Duodenal mucosa (tissue), 2 donors: ENCODE results near the gene ALDH16A1.

Source experiments
- H3K27ac ChIP-seq: one replicate; pipeline ENCODE4 v1.7.0; 2013; ENCODE audit warnings: low read depth, low read length
- H3K27me3 ChIP-seq, 2 donors: one replicate each; pipeline ENCODE4 v1.7.0; 2013; ENCODE audit warnings: low read length in 2 of 2, control low read depth in 1 of 2; ENCODE audit not compliant: insufficient read depth in 2 of 2, control insufficient read depth in 1 of 2
- H3K36me3 ChIP-seq, 2 donors: one replicate each; pipeline ENCODE4 v1.7.0; 2013; ENCODE audit warnings: low read length in 2 of 2, control low read depth in 1 of 2; ENCODE audit not compliant: insufficient read depth in 2 of 2, control insufficient read depth in 1 of 2
- H3K4me1 ChIP-seq, 2 donors: one replicate each; pipeline ENCODE4 v1.7.0; 2013; ENCODE audit warnings: low read length in 2 of 2, control low read depth in 1 of 2; ENCODE audit not compliant: insufficient read depth in 2 of 2, control insufficient read depth in 1 of 2
- H3K4me3 ChIP-seq, 2 donors: one replicate each; pipeline ENCODE4 v1.7.0; 2013; ENCODE audit warnings: low read length in 2 of 2, low read depth in 1 of 2
- H3K9ac ChIP-seq, 2 donors: one replicate each; pipeline ENCODE4 v1.7.0; 2013; ENCODE audit warnings: low read length in 2 of 2, low read depth in 1 of 2
- H3K9me3 ChIP-seq, 2 donors: one replicate each; pipeline ENCODE4 v1.7.0; 2013; ENCODE audit warnings: low read length in 2 of 2, control low read depth in 1 of 2; ENCODE audit not compliant: control insufficient read depth in 1 of 2

Gene ALDH16A1

DNA sequence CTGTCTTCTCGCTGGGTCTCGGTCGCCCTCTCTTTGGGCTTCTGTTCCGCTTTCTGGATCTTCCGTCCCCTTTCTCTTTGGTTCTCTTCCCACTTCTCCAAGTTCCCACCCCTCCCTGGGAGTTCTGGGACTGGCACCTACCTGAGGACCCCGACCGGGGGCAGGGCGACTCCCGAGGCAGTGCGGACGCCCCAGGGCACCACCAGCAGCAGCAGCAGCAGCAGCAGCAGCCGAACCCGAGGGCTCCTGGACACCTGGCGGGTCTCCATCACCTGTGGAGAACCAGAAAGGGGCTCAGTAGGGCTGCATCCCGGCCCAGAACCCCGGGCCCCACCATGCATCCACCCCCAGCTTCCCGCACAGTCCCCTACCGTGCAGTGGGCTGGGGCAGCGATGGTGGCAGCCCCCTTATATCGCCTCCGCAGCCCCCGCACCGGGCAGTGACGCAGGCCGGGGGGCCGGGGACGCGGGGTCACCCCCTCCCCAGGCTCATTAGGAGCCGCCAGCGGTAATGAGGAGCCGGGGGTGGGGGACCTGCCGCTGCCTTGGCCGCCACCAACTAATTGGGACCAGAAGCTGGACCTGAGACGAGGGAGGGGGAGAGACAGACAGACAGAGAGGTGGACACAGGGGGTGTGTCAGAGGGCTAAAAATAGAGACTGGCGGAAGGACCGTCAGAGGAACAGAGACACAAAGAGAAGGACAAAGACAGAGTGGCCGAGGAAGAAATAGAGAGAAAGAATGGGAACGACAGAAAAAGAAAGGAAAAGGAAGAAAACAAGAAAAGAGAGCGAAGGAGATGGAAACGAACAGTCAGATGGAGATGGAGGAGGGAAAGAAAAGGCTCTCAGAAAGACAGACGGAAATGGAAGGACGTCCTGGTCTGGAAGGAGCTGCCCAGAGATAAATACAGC lies 29.7 kb upstream of the ALDH16A1 start, which contains the start of gene PTH2:
Gene PTH2, minus strand, starts transcription at position 371 of the 914 bp plus-strand sequence. Its CDS starts 102 bp downstream, at position 269.
- no peaks in the 10 kb centered on the region for H3K9me3 ChIP-seq
- H3K9ac ChIP-seq = no peak within 1 kb of the TSS
- no peak within 1 kb of the TSS for H3K27ac ChIP-seq
- H3K36me3 ChIP-seq = no peaks in the 10 kb centered on the region
- H3K4me1 ChIP-seq = peaks cover 0 to 11% of the 10 kb centered on the region in 2 donors
- peaks cover 89 to 91% of the 10 kb centered on the region in 2 donors for H3K27me3 ChIP-seq
- H3K4me3 ChIP-seq = peak within 1 kb of the TSS; percentile 6 to 36

DNA sequence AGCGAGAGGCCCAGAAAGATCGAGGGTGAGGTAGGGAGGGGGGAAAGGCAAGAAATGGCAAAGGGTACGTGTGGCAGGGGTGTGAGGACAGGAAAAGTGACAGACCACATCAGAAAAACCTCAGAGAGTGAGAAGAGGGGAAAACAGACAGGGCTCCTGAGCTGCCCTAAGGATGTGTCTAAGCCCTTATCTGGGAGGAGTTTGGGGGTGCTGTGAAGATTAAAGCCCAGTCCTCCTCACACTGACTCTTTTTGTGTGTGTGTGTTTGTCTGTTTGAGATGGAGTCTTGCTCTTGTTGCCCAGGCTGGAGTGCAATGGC lies 29.1 kb upstream of the ALDH16A1 start:
- Histone ChIP-seq H3K27ac (no peak overlapping the region), H3K27me3 (peaks cover 90 to 95% of the 10 kb centered on the region in 2 donors), H3K4me1 (peaks cover 0 to 11% of the 10 kb centered on the region in 2 donors), H3K4me3 (no peak overlapping the region), H3K9me3 (no peaks in the 10 kb centered on the region), H3K9ac (no peak overlapping the region), H3K36me3 (no peaks in the 10 kb centered on the region)

DNA sequence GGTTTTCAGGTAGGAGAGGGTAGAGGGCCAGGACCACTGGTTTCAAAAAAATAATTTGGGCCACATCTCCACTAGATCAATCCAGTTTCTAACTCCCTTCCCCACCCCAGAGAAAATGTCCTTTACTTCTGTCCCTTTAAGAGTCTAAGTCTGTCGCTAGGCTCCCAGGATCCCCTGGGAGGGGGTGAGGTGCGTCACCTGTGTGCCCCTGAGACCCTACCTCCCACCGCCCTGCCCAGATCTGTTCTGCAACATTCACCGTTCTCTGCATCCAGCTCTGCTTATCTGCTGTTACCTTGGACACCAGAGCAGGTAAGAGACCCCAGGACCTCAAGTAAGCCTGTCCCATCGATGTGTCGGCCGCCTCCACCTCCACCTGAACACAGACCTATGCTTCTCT lies 27.8 kb upstream of the ALDH16A1 start, which contains the start of gene GFY:
Gene GFY, plus strand, starts transcription at position 211 of the 400 bp plus-strand sequence. CDS start 1,043 bp downstream, outside the sequence.
- Histone ChIP-seq H3K4me1 (peaks cover 0 to 11% of the 10 kb centered on the region in 2 donors), H3K27me3 (peaks cover 87 to 96% of the 10 kb centered on the region in 2 donors), H3K9ac (no peak within 1 kb of the TSS), H3K36me3 (no peaks in the 10 kb centered on the region), H3K4me3 (no peak within 1 kb of the TSS), H3K27ac (no peak within 1 kb of the TSS), H3K9me3 (no peaks in the 10 kb centered on the region)

DNA sequence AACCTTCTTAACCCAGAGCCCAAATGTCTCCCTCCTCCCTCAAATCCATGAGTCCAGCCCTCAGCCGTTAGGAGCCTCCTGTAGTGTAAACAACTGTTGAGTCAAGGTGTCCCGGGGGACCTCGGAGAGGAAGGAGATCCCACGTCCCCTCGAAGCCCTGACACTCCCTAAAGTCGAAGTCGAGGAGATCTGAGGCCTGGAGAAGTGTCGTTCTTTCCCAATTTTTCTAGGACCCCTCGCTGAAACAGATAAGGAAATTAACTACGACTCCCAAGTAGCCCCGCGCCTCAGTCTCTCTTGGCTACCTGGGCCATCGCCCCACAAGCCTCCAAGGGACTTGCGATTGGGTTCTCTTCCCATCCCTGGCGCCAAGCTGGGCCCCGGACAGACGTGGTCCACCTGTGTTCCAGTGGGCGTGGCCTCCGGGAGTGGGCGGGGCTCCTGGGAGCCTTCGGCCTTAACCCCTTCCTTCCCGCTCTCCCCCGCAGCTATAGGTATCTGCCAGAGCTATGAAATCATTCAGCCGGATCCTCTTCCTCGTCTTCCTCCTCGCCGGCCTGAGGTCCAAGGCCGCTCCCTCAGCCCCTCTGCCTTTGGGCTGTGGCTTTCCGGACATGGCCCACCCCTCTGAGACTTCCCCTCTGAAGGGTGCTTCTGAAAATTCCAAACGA lies 27.0 kb upstream of the ALDH16A1 start:
- H3K9ac ChIP-seq = no peak overlapping the region
- no peak overlapping the region for H3K27ac ChIP-seq
- H3K4me3 ChIP-seq = no peak overlapping the region
- no peaks in the 10 kb centered on the region for H3K9me3 ChIP-seq
- H3K27me3 ChIP-seq = peaks cover 87 to 96% of the 10 kb centered on the region in 2 donors
- no peaks in the 10 kb centered on the region for H3K36me3 ChIP-seq
- H3K4me1 ChIP-seq = peaks cover 0 to 10% of the 10 kb centered on the region in 2 donors

DNA sequence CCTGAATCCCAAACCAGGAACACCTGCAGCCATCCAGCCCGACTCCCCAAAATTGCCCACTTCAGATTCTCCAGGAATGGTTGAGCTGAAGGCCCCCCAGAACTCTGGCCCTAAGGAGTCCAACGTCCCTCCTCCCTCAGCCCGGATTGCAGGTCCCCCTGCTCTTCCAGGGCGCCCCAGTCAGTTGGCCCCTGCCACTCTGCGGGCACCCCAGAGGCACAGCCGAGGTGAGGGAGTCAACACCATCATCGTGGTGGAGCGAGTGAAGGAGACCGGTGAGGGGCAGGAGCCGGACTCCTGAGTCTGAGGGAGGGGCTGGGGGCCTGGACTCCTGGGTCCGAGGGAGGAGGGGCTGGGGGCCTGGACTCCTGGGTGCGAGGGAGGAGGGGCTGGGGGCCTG lies 25.7 kb upstream of the ALDH16A1 start:
- Histone ChIP-seq H3K4me3 (no peak overlapping the region), H3K4me1 (peaks cover 0 to 4% of the 10 kb centered on the region in 2 donors), H3K36me3 (no peaks in the 10 kb centered on the region), H3K27me3 (peaks cover 87 to 95% of the 10 kb centered on the region in 2 donors), H3K27ac (no peak overlapping the region), H3K9me3 (no peaks in the 10 kb centered on the region), H3K9ac (no peak overlapping the region)

DNA sequence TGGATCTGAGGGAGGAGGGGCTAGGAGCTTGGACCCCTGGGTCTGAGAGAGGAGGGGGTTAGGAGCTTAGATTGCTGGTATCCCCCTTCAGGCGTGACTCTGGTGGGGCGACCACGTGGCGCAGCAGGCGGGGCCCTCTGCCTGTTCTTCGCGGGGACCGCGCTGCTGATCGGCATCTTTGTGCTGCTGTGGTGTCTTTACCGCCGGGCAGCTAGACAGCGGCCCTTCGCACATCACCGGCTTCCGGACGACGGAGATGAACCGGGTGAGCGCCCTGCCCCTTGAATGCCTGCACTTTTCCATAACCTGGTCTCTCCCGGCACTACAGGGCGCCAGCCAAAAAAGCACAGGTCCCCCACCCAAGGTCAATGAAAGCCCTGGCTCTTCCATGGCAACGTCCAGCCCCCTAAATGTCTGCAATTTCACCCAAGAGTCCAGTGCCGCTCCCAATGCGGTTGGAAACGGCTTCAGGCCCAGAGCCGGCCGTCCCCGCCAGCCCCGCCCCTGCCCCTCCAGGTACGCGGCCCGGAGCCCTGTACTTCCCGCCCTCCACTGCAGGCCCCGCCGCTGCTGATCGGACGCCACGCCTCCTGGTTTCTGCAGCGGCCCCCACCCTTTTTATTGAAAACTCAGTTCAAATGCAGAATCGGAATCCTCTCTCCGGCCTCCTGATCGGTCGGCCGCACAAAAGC lies 25.0 kb upstream of the ALDH16A1 start:
- Histone ChIP-seq H3K4me1 (peaks cover 0 to 4% of the 10 kb centered on the region in 2 donors), H3K36me3 (no peaks in the 10 kb centered on the region), H3K9me3 (no peaks in the 10 kb centered on the region), H3K27ac (no peak overlapping the region), H3K9ac (no peak overlapping the region), H3K4me3 (peak overlapping the region in 1 of 2 donors; percentile 15), H3K27me3 (peaks cover 87 to 95% of the 10 kb centered on the region in 2 donors)

DNA sequence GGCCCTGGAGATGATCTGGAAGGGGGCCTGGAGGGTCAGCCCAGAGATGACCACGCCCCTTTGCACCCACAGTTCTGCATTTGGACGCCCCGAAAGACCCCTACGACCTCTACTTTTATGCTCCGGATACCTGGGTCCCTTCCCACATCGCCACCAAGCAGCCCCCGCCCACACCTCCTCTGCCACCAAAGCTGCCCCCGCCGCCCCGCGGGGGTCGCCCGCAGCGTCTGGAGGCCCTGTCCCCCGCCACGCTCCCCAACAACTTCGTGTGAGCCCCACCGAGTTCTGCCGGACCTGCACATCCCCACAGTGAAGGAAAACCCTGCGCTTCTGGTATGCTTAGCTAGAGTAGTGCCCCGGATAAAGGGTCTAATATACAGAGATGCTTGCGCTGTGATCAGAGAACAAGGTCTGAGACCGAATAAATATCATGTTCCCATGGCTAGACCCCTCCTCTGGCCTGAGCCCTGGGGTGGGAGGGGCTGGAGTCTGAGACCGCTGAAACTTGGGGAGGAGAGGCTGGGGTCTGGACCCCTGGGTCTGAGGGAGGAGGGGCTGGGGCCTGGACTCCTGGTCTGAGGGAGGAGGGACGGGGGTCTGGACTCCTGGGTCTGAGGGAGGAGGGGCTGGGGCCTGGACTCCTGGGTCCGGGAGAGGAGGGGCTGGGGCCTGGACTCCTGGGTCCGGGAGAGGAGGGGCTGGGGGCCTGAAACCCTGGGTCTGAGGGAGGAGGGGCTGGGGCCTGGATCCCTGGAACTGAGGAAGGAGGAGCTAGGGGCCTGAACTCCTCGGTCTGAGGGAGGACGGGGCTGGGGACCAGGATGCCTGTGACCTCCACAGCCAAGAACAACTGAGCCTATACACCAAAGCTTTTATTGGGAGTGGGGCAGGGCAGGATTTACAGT lies 24.2 kb upstream of the ALDH16A1 start:
- no peaks in the 10 kb centered on the region for H3K9me3 ChIP-seq
- no peak overlapping the region for H3K27ac ChIP-seq
- no peaks in the 10 kb centered on the region for H3K36me3 ChIP-seq
- H3K27me3 ChIP-seq = peaks cover 87 to 95% of the 10 kb centered on the region in 2 donors
- H3K9ac ChIP-seq = no peak overlapping the region
- H3K4me3 ChIP-seq = no peak overlapping the region
- H3K4me1 ChIP-seq = peaks cover 0 to 4% of the 10 kb centered on the region in 2 donors

DNA sequence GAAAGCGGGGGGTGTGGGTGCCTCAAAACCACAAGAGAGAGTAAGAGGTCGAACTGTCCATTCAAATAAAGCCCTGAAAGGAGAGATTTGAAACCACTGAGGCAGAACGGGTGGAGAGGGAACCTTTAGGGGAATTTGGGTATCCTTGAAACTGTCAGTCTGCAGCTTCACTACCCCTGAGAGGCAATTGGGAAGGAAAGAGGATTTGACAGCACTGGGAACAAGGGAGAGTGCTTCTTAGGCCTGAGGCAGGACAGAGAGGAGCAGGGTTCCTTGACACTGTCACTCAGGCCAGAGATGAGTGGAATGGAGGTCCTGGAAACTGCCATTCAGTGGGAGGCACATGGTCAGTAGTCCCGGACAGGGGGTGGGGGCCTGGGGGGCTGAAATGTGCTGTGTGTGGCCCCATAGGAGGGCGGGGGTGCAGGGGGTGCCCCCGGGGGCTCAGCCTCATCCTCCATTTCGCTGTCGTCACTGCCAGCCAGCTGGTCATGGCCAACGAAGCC lies 22.8 kb upstream of the ALDH16A1 start:
- no peak overlapping the region for H3K4me3 ChIP-seq
- peaks cover 0 to 4% of the 10 kb centered on the region in 2 donors for H3K4me1 ChIP-seq
- H3K36me3 ChIP-seq = no peaks in the 10 kb centered on the region
- peaks cover 89 to 92% of the 10 kb centered on the region in 2 donors for H3K27me3 ChIP-seq
- no peak overlapping the region for H3K27ac ChIP-seq
- H3K9me3 ChIP-seq = no peaks in the 10 kb centered on the region
- H3K9ac ChIP-seq = no peak overlapping the region

DNA sequence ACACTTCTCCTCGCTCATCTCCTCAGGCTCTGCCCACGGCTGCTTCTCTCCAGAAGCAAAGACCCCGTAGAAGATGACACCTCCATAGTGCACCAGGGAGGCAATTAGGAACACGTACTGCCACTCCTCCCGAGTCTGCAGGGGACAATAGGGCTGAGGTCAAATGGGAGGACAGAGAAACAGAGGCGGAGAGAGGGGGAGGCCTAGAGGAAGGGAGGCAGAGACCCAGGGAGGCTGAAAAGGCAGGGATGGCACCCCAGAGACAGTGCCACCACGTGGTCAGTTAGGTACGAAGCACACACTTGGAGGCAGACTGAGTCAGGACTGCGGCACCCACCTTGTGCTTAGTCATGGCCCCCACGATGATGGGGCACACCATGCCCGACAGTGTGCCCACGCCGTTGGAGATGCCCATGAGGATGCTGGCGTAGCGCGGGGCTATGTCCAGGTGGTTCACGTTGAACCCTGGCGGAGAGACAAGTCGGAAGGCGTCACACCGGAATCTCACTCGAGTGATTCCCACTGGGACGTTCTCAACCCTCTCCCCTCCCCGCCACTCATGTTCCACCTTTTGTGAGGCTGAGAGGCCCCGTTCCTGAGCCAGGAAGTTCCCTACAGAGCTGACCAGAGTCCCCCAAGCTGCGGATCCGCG lies 22.2 kb upstream of the ALDH16A1 start:
- Histone ChIP-seq H3K27me3 (peaks cover 87 to 91% of the 10 kb centered on the region in 2 donors), H3K4me1 (peaks cover 0 to 4% of the 10 kb centered on the region in 2 donors), H3K36me3 (no peaks in the 10 kb centered on the region), H3K27ac (no peak overlapping the region), H3K9me3 (no peaks in the 10 kb centered on the region), H3K4me3 (no peak overlapping the region), H3K9ac (no peak overlapping the region)
